NCI-H1694 treated with DMSO at 0.1 percent for 48 hours (cell line): ENCODE results near the gene SCGB2B2.
"Not testable (repeated sequence)": the region's sequence is repeated elsewhere in the genome, so short reads cannot be mapped to it uniquely, and the experiment has no call there.

Experiments
- DNase-seq: peaks from one replicate; lab custom pipeline; 2025; lab: John Stamatoyannopoulos, UW

The SCGB2B2 gene

GRCh38 chr19:34676697-34677385 is at the start of gene SCGB2B2:
TSS of gene SCGB2B2 (minus strand) at chr19:34677159. CDS start at chr19:34594563, 82,596 bp downstream.
- DNase-seq: peak; percentile 96

GRCh38 chr19:34725400-34725799 is 48.4 kb upstream of the SCGB2B2 start:
- DNase-seq: no peak

- no peak for DNase-seq
Measured at GRCh38 chr19:34722353-34722752, 45.4 kb upstream of the SCGB2B2 start.

- DNase-seq: no peak
Measured at GRCh38 chr19:34715357-34715756, 38.4 kb upstream of the SCGB2B2 start.

GRCh38 chr19:34713262-34713637 is 36.3 kb upstream of the SCGB2B2 start:
- no peak for DNase-seq

- DNase-seq: peak; percentile 66
Measured at GRCh38 chr19:34712395-34713261, 35.7 kb upstream of the SCGB2B2 start.

GRCh38 chr19:34711890-34712289 is 34.9 kb upstream of the SCGB2B2 start:
- DNase-seq: no peak

- no peak for DNase-seq
Measured at GRCh38 chr19:34707661-34708060, 30.7 kb upstream of the SCGB2B2 start.

- no peak for DNase-seq
Measured at GRCh38 chr19:34692549-34692948, 15.6 kb upstream of the SCGB2B2 start.

GRCh38 chr19:34690372-34690771 is 13.4 kb upstream of the SCGB2B2 start:
- no peak for DNase-seq

- DNase-seq: no peak
Measured at GRCh38 chr19:34688592-34688991, 11.6 kb upstream of the SCGB2B2 start.

GRCh38 chr19:34687348-34687747 is 10.4 kb upstream of the SCGB2B2 start:
- DNase-seq: no peak

- no peak for DNase-seq
Measured at GRCh38 chr19:34686455-34686854, 9.5 kb upstream of the SCGB2B2 start.

GRCh38 chr19:34685266-34685665 is 8.3 kb upstream of the SCGB2B2 start:
- not testable (repeated sequence) for DNase-seq

GRCh38 chr19:34681478-34681877 is 4.5 kb upstream of the SCGB2B2 start:
- no peak for DNase-seq

- DNase-seq: no peak
Measured at GRCh38 chr19:34678421-34678820, 1.5 kb upstream of the SCGB2B2 start.

GRCh38 chr19:34678085-34678412 is 1.1 kb upstream of the SCGB2B2 start:
- no peak for DNase-seq

- peak; percentile 96 for DNase-seq
Measured at GRCh38 chr19:34677386-34678084, 576 bp upstream of the SCGB2B2 start, which contains the start of gene ZNF302. TSS of gene ZNF302 (plus strand) at chr19:34677678. CDS start at chr19:34678805, 1,127 bp downstream.

- DNase-seq: no peak
Measured at GRCh38 chr19:34675919-34676318, 1.0 kb downstream of the SCGB2B2 start.

GRCh38 chr19:34675250-34675649 is 1.7 kb downstream of the SCGB2B2 start:
- DNase-seq: no peak

- no peak for DNase-seq
Measured at GRCh38 chr19:34673590-34673989, 3.4 kb downstream of the SCGB2B2 start.

GRCh38 chr19:34671972-34672371 is 5.0 kb downstream of the SCGB2B2 start:
- DNase-seq: no peak

- DNase-seq: no peak
Measured at GRCh38 chr19:34669305-34669704, 7.7 kb downstream of the SCGB2B2 start.
